IgD-negative memory B cell (primary cell): ENCODE results near the gene AREG. TPM values are rescaled to one million over a fixed set of nuclear protein-coding genes. Genes with fewer than 3 reads are reported as not detected.

ENCODE experiments used
- H3K27ac Mint-ChIP-seq, 3 donors: one replicate each; pipeline ENCODE4 v1.8.0; 2020 to 2022; ENCODE audit warnings: mild to moderate bottlenecking in 3 of 3, mixed read lengths in 3 of 3, moderate library complexity in 1 of 3
- H3K27me3 Mint-ChIP-seq: one replicate; pipeline ENCODE4 v1.8.0; 2021; ENCODE audit warnings: mixed read lengths
- H3K36me3 Mint-ChIP-seq: one replicate; pipeline ENCODE4 v1.8.0; 2020; ENCODE audit warnings: mild to moderate bottlenecking, mixed read lengths
- H3K4me1 Mint-ChIP-seq, 3 donors: one replicate each; pipeline ENCODE4 v1.8.0; 2020 to 2022; ENCODE audit warnings: mixed read lengths in 3 of 3, mild to moderate bottlenecking in 1 of 3
- H3K4me3 Mint-ChIP-seq, 4 donors: one replicate each; pipeline ENCODE4 v1.8.0; 2020 to 2022; ENCODE audit warnings: mild to moderate bottlenecking in 4 of 4, mixed read lengths in 4 of 4, moderate library complexity in 3 of 4
- H3K9me3 Mint-ChIP-seq, 3 donors: one replicate each; pipeline ENCODE4 v1.8.0; 2020 to 2021; ENCODE audit warnings: mixed read lengths in 3 of 3, mild to moderate bottlenecking in 1 of 3
- polyA plus RNA-seq: library from polyadenylated mRNA; unstranded; fragments of 300-500 nt; fragmentation: Illumina TruSeq; gene quantifications from one replicate; pipeline ENCODE4 v1.2.3, GENCODE V29; 2021

AREG gene
- polyA plus RNA-seq, 1 donor from 2014 or later: 3.9 TPM

DNA sequence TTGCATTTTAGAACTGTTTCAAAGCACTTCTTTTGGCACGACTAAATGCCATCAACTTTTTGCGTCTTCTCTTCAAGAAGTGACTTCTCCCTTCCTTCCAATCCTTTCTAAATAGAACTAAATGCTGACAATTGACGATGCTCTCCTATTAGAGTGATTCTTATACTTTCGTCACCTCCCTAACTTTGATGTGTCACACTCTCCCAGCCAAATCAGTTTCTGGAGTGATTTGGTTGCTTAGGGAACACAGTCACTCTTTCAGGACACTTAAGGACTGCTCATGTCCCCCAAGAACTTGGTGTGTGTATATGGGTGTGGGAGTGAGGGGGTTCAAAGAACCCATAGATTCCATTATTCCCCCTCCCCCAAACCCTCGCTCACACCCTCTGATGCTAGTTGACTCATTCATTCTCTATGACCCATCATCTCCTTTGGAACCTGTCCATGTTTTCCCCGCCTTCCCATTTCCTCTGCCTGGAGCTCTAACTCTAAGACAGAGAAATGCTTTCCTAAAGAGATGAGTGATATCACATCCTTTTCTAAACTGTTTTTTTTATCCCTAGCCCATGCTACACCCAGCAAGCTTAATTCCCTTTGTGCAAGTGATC is 26.8 kb upstream of the AREG start:
- H3K36me3 Mint-ChIP-seq: no peaks in the 10 kb centered on the region
- H3K27me3 Mint-ChIP-seq: peaks cover 7% of the 10 kb centered on the region
- H3K4me3 Mint-ChIP-seq: no peak overlapping the region
- H3K27ac Mint-ChIP-seq: peak overlapping the region in 1 of 3 donors; percentile 3
- peaks cover 0 to 4% (median 1%) of the 10 kb centered on the region in 3 donors for H3K9me3 Mint-ChIP-seq
- no peaks in the 10 kb centered on the region for H3K4me1 Mint-ChIP-seq

DNA sequence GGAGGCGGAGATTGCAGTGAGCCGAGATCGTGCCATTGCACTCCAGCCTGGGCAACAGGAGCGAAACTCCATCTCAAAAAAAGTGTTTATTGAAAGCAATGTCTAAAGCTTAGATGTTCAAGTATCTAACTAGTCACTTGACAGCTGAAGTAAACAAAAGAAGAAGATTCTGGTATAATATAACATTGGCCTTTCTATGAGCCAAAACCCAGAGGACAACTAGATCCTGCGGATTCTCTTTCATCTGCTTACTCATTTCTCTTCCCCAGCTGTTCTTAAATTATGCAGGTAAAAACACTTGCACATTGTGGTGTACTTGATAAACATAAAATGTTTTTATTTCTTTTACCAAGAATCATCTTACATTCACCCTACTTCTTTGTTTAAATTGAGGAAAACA is 24.1 kb upstream of the AREG start:
- Mint-ChIP-seq H3K4me3 (no peak overlapping the region), H3K27me3 (peaks cover 3% of the 10 kb centered on the region), H3K27ac (no peak overlapping the region), H3K9me3 (peaks cover 0 to 3% (median 0%) of the 10 kb centered on the region in 3 donors), H3K36me3 (no peaks in the 10 kb centered on the region), H3K4me1 (no peaks in the 10 kb centered on the region)

DNA sequence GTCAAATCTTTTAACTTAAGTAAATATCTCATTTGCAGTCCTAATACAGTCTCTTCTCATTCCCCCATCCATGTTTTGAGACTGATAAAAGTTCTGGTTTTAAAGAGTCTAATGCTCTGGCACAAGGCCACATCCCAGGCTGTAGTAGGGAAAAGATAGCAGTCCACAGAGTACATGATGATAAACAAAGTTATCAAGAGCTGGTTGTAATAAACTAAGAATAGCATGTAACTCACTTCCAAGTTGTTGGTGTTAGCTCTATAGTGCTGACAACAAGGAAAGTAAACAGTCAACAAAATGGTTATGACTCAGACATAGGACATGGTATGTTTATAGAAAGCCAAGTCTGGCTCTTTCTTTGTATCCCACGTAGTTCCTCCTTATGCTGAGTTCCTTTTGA is 21.8 kb upstream of the AREG start:
- no peak overlapping the region for H3K4me3 Mint-ChIP-seq

DNA sequence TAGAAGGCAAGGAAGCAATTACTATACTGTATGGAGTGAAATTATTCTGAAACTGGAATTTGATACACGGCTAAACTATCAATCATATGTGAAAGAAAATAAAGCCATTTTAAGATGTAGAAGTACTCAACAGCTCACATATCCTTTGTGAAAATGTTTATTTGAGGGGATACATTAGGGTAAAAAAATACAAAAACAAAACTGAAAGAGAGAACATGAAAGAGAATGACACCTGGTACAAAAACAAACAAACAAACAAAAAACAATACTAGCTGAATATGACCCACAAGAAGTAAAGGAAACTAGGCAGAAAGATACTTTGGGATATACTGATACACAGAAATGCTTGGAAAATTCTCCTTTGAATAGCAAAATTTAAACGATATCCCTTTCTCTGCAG is 20.8 kb upstream of the AREG start:
- Mint-ChIP-seq H3K9me3 (no peaks in the 10 kb centered on the region), H3K36me3 (no peaks in the 10 kb centered on the region), H3K4me3 (no peak overlapping the region), H3K4me1 (no peaks in the 10 kb centered on the region), H3K27me3 (no peaks in the 10 kb centered on the region), H3K27ac (no peak overlapping the region)

More for the DNA sequence above, 21.8 kb upstream of the AREG start:
- Mint-ChIP-seq H3K4me1 (no peaks in the 10 kb centered on the region), H3K27ac (no peak overlapping the region), H3K27me3 (peaks cover 3% of the 10 kb centered on the region), H3K36me3 (no peaks in the 10 kb centered on the region), H3K9me3 (peaks cover 0 to 3% (median 0%) of the 10 kb centered on the region in 3 donors)

DNA sequence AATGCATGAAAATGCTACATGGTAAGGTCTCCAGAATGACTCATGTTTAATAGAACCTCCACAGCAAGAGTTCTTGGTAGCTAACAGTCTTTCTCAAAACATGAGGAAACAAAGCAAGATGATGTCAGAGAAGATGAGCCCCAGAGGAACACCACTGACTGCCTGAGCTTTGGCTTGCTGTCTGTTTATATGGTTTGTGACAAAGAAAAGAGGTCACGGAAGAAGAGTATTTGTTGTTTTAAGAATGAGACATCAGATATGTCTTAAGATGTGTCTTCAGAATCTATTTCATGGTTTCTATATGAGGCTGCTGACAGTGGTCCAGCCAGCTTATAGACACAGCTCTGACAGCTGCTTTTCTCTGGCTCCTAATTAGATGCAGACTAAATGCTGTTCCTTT is 18.8 kb upstream of the AREG start:
- no peaks in the 10 kb centered on the region for H3K27me3 Mint-ChIP-seq
- H3K27ac Mint-ChIP-seq: no peak overlapping the region
- H3K4me1 Mint-ChIP-seq: no peaks in the 10 kb centered on the region
- H3K36me3 Mint-ChIP-seq: no peaks in the 10 kb centered on the region
- H3K4me3 Mint-ChIP-seq: no peak overlapping the region
- no peaks in the 10 kb centered on the region for H3K9me3 Mint-ChIP-seq

DNA sequence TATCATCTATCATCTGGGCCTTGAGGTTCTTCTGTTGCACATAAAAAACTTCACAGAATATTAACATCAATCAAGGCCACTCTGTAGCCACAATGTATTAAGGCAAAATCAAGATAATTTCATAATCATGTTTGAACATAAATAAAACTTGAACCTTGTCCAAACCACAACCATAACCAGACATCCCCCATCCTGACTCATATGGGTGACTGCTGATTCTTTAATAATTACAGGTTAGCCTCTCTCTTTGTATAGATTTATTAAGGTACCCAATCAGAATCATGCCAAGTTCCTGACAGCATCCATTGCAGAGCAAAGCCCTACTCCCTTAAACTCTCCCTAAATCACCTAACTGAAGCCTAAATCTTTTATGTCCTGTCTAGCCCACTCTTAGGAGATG is 16.7 kb upstream of the AREG start:
- Mint-ChIP-seq H3K36me3 (no peaks in the 10 kb centered on the region), H3K4me3 (no peak overlapping the region), H3K4me1 (no peaks in the 10 kb centered on the region), H3K9me3 (no peaks in the 10 kb centered on the region), H3K27ac (no peak overlapping the region), H3K27me3 (peaks cover 4% of the 10 kb centered on the region)

DNA sequence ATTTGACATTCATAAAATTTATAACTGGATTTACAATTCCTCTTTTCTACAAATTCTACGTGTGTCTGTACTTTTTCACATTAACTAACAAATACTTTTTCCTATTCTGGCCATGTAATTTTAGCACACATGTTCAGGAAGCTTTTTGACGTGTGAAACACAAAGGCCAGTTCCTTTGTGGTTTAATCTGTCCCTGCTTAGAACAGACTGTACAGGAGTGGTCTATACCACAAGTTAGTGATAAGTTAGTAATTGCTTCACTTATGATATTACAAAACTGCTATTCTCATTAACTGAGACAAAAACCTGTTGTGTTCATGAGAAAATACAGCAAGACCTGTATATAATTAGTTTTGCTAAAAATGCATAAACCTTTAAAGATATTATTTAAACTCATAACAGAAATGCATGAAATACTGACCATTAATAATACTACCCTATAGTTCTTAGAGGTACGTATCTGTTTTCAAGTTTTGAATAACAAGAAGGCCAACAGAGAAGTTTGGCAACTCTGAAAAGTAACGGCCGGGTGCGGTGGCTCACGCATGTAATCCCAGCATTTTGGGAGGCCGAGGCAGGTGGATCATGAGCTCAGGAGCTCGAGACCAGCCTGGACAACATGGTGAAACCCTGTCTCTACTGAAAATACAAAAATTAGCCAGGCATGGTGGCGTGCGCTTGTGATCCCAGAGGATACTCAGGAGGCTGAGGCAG is 13.7 kb upstream of the AREG start:
- Mint-ChIP-seq H3K4me1 (peaks cover 0 to 4% (median 0%) of the 10 kb centered on the region in 3 donors), H3K27ac (no peak overlapping the region), H3K27me3 (peaks cover 4% of the 10 kb centered on the region), H3K9me3 (peaks cover 0 to 2% (median 0%) of the 10 kb centered on the region in 3 donors), H3K36me3 (no peaks in the 10 kb centered on the region), H3K4me3 (peak overlapping the region in 1 of 4 donors; percentile 17)

DNA sequence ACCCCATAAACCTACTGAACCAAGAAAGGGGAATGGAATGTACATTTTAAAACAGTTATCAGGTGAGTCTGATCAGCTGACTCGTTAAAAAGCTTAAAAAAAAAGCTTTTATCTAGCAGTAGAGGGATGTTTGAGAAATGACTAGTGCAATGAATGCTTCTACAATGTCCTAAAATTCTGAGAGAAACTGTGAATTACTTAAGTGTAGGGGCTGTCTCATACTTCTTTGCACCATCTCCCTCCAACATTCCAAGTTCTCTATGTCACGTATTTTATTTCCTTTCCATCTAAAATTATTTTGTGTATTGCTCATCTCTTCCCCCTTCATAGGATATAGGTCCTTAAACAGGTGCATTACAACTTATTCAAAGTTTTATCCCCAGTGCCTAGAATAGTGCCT is 11.9 kb upstream of the AREG start:
- Mint-ChIP-seq H3K9me3 (peaks cover 0 to 2% (median 0%) of the 10 kb centered on the region in 3 donors), H3K27me3 (peaks cover 6% of the 10 kb centered on the region), H3K4me1 (peaks cover 0 to 4% (median 0%) of the 10 kb centered on the region in 3 donors), H3K4me3 (no peak overlapping the region), H3K27ac (no peak overlapping the region), H3K36me3 (peaks cover 2% of the 10 kb centered on the region)

DNA sequence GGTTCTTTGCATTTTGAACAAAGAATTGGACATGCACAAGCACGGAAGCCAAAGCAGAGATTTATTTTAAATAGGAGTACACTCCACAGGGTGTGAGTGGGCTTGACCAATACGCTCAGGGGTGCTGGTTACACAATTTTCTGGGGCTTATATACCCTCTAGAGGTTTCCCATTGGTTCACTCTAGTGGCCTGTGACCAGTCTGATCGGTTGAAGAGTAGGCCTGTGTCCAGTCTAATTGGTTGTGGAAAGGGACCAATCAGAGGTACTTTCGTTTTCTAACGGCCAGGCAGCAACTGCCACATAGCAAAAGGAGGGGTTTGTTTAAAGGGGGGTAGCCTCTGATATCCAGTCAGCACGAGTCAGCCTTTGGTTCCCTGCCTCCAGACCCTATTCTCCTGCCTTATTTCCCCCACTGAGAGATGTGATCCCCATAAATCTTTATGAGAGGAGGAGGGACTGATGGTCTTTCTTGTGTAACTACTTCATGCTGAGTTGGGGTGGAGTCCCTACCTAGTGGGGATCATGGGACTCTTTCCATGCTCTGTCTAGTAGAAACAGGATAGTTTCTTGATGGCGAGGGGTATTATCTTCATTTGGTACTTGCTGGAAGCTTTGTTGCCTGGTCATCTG is 11.3 kb upstream of the AREG start:
- Mint-ChIP-seq H3K4me3 (no peak overlapping the region), H3K27me3 (peaks cover 6% of the 10 kb centered on the region), H3K36me3 (peaks cover 2% of the 10 kb centered on the region), H3K4me1 (peaks cover 0 to 4% (median 0%) of the 10 kb centered on the region in 3 donors), H3K9me3 (peaks cover 0 to 2% (median 0%) of the 10 kb centered on the region in 3 donors), H3K27ac (no peak overlapping the region)

DNA sequence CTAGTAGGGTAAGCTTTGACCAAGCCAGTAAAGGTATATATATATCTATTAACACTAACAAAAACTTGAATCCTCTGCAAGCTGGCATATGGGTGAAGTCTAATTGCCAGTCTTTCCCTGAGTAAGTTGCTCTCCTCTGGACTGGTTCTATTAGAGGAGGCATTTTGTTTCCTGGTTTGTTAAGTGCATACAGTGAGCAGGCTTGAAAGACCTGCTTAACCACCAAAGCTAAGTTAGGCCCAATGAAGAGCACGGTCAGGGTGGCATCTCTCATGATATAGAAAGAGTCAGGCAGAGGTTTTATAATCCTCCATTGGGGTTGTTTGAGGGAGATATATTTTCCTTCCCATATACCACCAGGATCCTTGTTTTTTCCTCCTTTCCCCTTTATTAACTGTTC is 9.6 kb upstream of the AREG start:
- Mint-ChIP-seq H3K27ac (no peak overlapping the region), H3K27me3 (peaks cover 6% of the 10 kb centered on the region), H3K4me1 (peaks cover 0 to 6% (median 0%) of the 10 kb centered on the region in 3 donors), H3K9me3 (peaks cover 0 to 2% (median 0%) of the 10 kb centered on the region in 3 donors), H3K4me3 (no peak overlapping the region), H3K36me3 (peaks cover 2% of the 10 kb centered on the region)

DNA sequence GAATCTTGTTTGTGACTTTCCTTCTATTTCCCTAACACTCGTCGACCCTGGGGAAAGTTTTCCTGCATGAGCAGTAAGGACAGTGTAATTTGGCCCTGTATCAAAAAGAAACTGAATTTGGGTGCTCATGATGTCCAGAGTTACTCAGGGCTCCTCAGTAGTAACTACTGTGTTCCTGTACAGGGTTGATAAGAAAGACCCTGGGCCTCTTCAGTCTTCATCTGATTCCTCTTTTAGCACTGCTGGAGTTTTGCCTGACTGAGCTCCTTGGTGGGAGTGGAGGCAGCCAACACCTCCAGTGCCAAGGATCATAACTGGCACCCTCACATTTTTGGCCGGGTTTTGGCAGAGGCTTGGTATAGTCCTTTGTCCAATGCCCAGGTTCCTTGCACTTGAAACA is 7.1 kb upstream of the AREG start:
- peaks cover 0 to 2% (median 0%) of the 10 kb centered on the region in 3 donors for H3K9me3 Mint-ChIP-seq
- peaks cover 0 to 6% (median 0%) of the 10 kb centered on the region in 3 donors for H3K4me1 Mint-ChIP-seq
- peaks cover 2% of the 10 kb centered on the region for H3K36me3 Mint-ChIP-seq
- peaks cover 2% of the 10 kb centered on the region for H3K27me3 Mint-ChIP-seq
- no peak overlapping the region for H3K4me3 Mint-ChIP-seq
- no peak overlapping the region for H3K27ac Mint-ChIP-seq

DNA sequence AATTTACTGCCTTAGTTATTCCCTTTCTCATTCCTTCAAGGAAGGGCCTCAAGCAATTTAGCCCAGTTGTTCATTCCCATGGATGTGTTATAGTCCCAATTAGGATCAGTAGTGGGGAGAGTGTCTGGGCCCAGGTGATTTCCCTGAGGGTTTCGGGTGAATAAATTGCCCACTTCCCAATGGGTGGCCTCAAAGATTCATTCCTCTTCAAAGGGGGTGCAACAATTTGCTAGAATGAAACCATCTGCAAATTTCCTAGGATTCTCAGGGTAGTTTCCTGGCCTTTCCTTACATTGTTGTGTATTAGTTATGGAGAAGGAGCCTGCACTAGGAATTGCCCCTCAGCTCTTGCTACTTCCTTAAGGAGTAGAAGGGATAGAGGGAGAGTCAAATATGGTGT is 6.3 kb upstream of the AREG start:
- peaks cover 2% of the 10 kb centered on the region for H3K36me3 Mint-ChIP-seq
- H3K4me1 Mint-ChIP-seq: peaks cover 0 to 6% (median 0%) of the 10 kb centered on the region in 3 donors
- no peak overlapping the region for H3K27ac Mint-ChIP-seq
- peaks cover 0 to 2% (median 0%) of the 10 kb centered on the region in 3 donors for H3K9me3 Mint-ChIP-seq
- H3K4me3 Mint-ChIP-seq: no peak overlapping the region
- peaks cover 2% of the 10 kb centered on the region for H3K27me3 Mint-ChIP-seq

DNA sequence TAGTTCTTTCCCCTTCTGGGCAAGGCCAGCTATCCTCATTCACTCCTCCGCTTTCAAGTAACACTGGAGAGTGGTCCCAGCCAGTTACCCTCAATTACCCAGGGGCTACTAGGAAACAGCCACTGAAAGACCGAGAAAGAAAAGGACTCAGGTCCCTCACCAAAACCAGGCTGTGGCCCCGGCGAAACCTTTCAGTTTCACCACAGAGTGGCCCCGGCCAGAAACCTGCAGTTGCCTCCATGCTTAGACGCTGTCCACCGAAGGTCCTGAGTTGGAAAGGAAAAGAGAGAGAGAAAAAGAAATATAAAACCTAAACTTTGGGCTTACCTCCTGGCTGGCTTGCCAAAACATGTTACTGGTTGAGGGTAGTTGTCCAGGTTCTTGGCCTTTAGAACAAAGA is 5.0 kb upstream of the AREG start:
- no peak overlapping the region for H3K4me3 Mint-ChIP-seq
- H3K4me1 Mint-ChIP-seq: peaks cover 0 to 6% (median 4%) of the 10 kb centered on the region in 3 donors
- H3K36me3 Mint-ChIP-seq: peaks cover 2% of the 10 kb centered on the region
- H3K27ac Mint-ChIP-seq: no peak overlapping the region
- H3K27me3 Mint-ChIP-seq: peaks cover 2% of the 10 kb centered on the region
- peaks cover 0 to 2% (median 0%) of the 10 kb centered on the region in 3 donors for H3K9me3 Mint-ChIP-seq

DNA sequence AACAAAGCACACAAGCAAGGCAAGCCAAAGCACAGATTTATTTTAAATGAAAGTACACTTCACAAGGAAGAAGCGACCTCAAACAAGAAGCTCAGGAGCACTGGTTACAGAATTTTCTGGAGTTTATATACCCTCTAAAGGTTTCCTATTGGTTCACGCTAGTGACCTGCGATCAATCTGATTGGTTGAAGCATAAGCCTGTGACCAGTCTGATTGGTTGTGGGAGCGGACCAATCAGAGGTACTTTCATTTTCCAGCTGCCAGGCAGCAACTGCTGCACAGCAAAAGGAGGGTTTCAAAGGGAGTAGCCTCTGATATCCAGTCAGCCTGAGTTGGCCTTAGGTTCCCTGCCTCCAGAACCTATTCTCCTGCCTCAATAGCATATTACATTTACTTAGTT is 4.6 kb upstream of the AREG start:
- H3K36me3 Mint-ChIP-seq: peaks cover 2% of the 10 kb centered on the region
- peaks cover 0 to under 1% (median 0%) of the 10 kb centered on the region in 3 donors for H3K9me3 Mint-ChIP-seq
- no peak overlapping the region for H3K27ac Mint-ChIP-seq
- no peak overlapping the region for H3K4me3 Mint-ChIP-seq
- peaks cover 2% of the 10 kb centered on the region for H3K27me3 Mint-ChIP-seq
- H3K4me1 Mint-ChIP-seq: peaks cover 0 to 6% (median 4%) of the 10 kb centered on the region in 3 donors

DNA sequence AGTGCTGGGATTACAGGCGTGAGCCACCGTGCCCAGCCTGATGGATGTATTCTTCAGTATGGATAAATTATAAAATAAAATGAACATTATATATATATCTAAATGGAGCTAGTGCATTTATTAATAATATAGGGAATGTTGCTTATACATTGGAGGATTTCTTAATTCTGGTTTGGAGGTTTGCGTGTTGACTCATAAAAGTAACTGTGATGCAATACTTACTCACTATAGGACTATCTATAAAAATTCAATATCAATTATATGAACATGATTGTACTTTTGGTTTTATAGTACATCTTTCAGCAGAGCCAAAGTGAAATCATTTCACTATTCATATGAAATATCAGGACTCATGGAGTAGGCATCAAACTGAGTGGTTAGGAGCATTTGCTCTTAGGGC is 3.2 kb upstream of the AREG start:
- peaks cover 0 to 7% (median 6%) of the 10 kb centered on the region in 3 donors for H3K4me1 Mint-ChIP-seq
- peaks cover 2% of the 10 kb centered on the region for H3K27me3 Mint-ChIP-seq
- peaks cover 2% of the 10 kb centered on the region for H3K36me3 Mint-ChIP-seq
- no peak overlapping the region for H3K4me3 Mint-ChIP-seq
- no peak overlapping the region for H3K27ac Mint-ChIP-seq
- no peaks in the 10 kb centered on the region for H3K9me3 Mint-ChIP-seq
